AG09309 (cell line): ENCODE data around the gene BMPR1A.

Source experiments
- DNase-seq: peaks from one replicate; pipeline ENCODE4 v3.0.0-alpha.2; 2010; ENCODE audit warnings: low read depth
- H3K4me3 ChIP-seq: 2 replicates; pipeline ENCODE4 v1.5.1; 2011; ENCODE audit warnings: mild to moderate bottlenecking, low read depth, low read length, moderate library complexity; ENCODE audit not compliant: control insufficient read depth
- CTCF ChIP-seq: IDR thresholded peaks from 2 replicates; pipeline ENCODE4 v1.5.1; 2011; ENCODE audit warnings: mild to moderate bottlenecking, low read depth, low read length, inconsistent platforms; ENCODE audit not compliant: insufficient read depth, control insufficient read depth; ENCODE audit errors: missing control alignments

Gene BMPR1A

GRCh38 chr10:86785037-86785436 is 28.6 kb downstream of the BMPR1A start:
- TF ChIP-seq CTCF, result no peak
- H3K4me3 ChIP-seq, result no peak overlapping the region
- DNase-seq, result no peak

DNA sequence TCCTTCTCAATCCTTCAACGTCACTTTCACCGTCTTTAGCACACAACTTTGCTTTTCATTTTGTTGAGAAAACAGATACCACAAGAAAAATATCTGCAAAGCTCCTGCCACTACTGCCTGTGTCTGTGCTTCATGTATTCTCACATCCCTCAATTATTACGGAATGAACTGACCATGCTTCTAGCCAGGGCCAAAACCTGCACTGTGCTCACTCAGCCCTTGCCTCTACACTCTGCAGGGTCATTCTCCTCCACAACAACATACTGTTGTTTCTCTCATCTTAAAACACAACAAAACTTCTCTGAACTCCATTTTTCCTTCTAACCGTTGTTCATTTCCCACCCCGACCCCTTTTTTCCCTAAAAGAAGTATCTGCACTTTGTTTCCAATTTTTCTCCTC is 29.5 kb downstream of the BMPR1A start:
- TF ChIP-seq CTCF, result no peak
- no peak overlapping the region for H3K4me3 ChIP-seq
- DNase-seq, result no peak

GRCh38 chr10:86786368-86786767 is 29.9 kb downstream of the BMPR1A start:
- no peak for TF ChIP-seq CTCF
- no peak overlapping the region for H3K4me3 ChIP-seq
- DNase-seq, result no peak

DNA sequence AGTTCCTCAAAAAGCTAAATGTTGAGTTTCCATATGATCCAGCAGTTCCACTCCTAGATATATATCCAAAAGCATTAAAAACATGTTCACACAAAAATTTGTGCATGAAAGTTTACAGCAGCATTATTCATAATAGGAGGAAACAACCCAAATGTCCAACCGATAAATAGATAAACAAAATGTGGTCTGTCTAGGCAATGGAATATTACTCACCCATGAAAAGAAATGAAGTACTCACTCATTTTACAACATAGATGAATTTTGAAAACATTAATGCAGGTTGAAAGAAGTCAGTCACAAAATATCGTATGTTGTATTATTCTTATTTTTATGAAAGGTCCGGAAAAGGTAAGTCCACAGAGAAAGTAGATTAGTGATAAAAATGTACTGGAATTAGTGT is 34.0 kb downstream of the BMPR1A start:
- TF ChIP-seq CTCF, result no peak
- H3K4me3 ChIP-seq, result no peak overlapping the region
- no peak for DNase-seq

- H3K4me3 ChIP-seq, result no peak overlapping the region
- TF ChIP-seq CTCF, result no peak
- DNase-seq, result no peak
These were observed 36.2 kb downstream of the BMPR1A start for GRCh38 chr10:86792461-86793167.

GRCh38 chr10:86793696-86794095 is 37.3 kb downstream of the BMPR1A start:
- TF ChIP-seq CTCF, result no peak
- no peak overlapping the region for H3K4me3 ChIP-seq
- no peak for DNase-seq
